HG02885 (cell line): Measurements from ENCODE around the gene OTOG.
A peak's percentile ranks its signal among the peaks of the same experiment; 100 is the strongest.

ENCODE experiments used
- ATAC-seq: cut with Tn5 transposase; IDR thresholded peaks from one replicate; pipeline ENCODE4 v1.9.1; 2021; ENCODE audit warnings: mild to moderate bottlenecking; ENCODE audit not compliant: unreplicated experiment, poor library complexity

Gene OTOG

GRCh38 chr11:17547051-17547577, at the start of gene OTOG:
TSS of gene OTOG (plus strand) at chr11:17547259. CDS start at chr11:17547373, 114 bp downstream.
- no peak for ATAC-seq

- no peak for ATAC-seq
Observed at GRCh38 chr11:17498058-17498457, 49.0 kb upstream of the OTOG start.

GRCh38 chr11:17498475-17498874, 48.6 kb upstream of the OTOG start:
- ATAC-seq = peak; percentile 53

GRCh38 chr11:17500673-17501072, 46.4 kb upstream of the OTOG start:
- ATAC-seq = no peak

- ATAC-seq = no peak
Observed at GRCh38 chr11:17502630-17503029, 44.4 kb upstream of the OTOG start.

GRCh38 chr11:17504330-17505107, 42.5 kb upstream of the OTOG start:
- ATAC-seq = peak; percentile 56

GRCh38 chr11:17505146-17505545, 41.9 kb upstream of the OTOG start:
- ATAC-seq = no peak

- ATAC-seq = no peak
Observed at GRCh38 chr11:17506314-17506713, 40.7 kb upstream of the OTOG start.

- peak; percentile 85 for ATAC-seq
Observed at GRCh38 chr11:17506942-17507341, 40.1 kb upstream of the OTOG start.

GRCh38 chr11:17507773-17508172, 39.3 kb upstream of the OTOG start:
- ATAC-seq = no peak

- no peak for ATAC-seq
Observed at GRCh38 chr11:17508306-17508705, 38.8 kb upstream of the OTOG start.

- no peak for ATAC-seq
Observed at GRCh38 chr11:17508791-17509190, 38.3 kb upstream of the OTOG start.

GRCh38 chr11:17510507-17511206, 36.4 kb upstream of the OTOG start:
- ATAC-seq = no peak

GRCh38 chr11:17511571-17511970, 35.5 kb upstream of the OTOG start:
- ATAC-seq = no peak

- no peak for ATAC-seq
Observed at GRCh38 chr11:17512101-17512500, 35.0 kb upstream of the OTOG start.

- no peak for ATAC-seq
Observed at GRCh38 chr11:17513853-17514252, 33.2 kb upstream of the OTOG start.

- ATAC-seq = no peak
Observed at GRCh38 chr11:17514476-17514875, 32.6 kb upstream of the OTOG start.

- ATAC-seq = no peak
Observed at GRCh38 chr11:17515443-17516176, 31.4 kb upstream of the OTOG start.

GRCh38 chr11:17516551-17517150, 30.4 kb upstream of the OTOG start:
- no peak for ATAC-seq

GRCh38 chr11:17517186-17517585, 29.9 kb upstream of the OTOG start:
- ATAC-seq = no peak
